A549 (cell line): ENCODE measurements around the gene RPTOR.

Experiments used
- CEBPB ChIP-seq, 2 experiments: fragments of >200 bp in 1 of 2; sonication (Bioruptor Twin) in 1 of 2; formaldehyde crosslinking in 1 of 2; IDR thresholded peaks; 2 replicates each; pipeline ENCODE4 v1.6.1; 2012 to 2016
- CTCF ChIP-seq: fragments of >200 bp; sonication (Bioruptor Twin); formaldehyde crosslinking; IDR thresholded peaks from 3 replicates; pipeline ENCODE4 v1.5.1; 2016
- MAX ChIP-seq: IDR thresholded peaks from 2 replicates; pipeline ENCODE4 v1.6.1; 2012
- MAZ ChIP-seq: fragments of 150-350 bp; IDR thresholded peaks from 2 replicates; pipeline ENCODE4 v1.6.1; 2014; ENCODE audit warnings: antibody characterized with exemption, low read depth, low read length, borderline replicate concordance
- SMC3 ChIP-seq: fragments of >200 bp; sonication (Bioruptor Twin); formaldehyde crosslinking; IDR thresholded peaks from 3 replicates; pipeline ENCODE4 v1.6.1; 2018; ENCODE audit warnings: inconsistent platforms

GRCh38 chr17:81013642-81014041 lies 469.0 kb downstream of the RPTOR start:
- TF ChIP-seq MAZ (no peak), SMC3 (no peak), CTCF (no peak), MAX (no peak), CEBPB (IDR thresholded peaks at IDR 0.05) (no peak)
